ENCODE data around the gene MBTPS2. TPM values are rescaled to one million over a fixed set of nuclear protein-coding genes. Genes with fewer than 3 reads are reported as not detected.

MBTPS2 gene
- total and polyA plus RNA-seq, 4 donors, result 5.6 to 13.5 (median 9.9) TPM

DNA sequence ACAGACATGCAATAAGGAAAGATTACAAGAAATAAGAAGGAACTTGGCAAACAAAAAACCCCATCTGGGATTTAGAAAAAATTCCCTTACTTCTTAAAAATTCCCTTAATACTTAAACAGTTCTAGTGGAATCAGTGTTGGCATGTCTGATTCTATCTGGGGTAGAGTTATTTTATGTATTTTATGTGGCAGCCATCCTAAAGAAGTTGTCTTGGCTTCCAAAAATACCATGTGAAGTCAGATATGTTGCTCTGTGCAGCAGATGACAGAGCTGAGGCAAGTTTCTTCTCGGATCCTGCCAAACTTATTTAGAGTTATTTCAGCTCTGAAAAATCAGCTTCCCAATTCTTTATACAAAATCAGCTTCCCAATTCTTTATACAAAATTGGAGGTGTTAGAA is 31.1 kb downstream of the MBTPS2 start (continued):
- TF ChIP-seq, protein P1, sequence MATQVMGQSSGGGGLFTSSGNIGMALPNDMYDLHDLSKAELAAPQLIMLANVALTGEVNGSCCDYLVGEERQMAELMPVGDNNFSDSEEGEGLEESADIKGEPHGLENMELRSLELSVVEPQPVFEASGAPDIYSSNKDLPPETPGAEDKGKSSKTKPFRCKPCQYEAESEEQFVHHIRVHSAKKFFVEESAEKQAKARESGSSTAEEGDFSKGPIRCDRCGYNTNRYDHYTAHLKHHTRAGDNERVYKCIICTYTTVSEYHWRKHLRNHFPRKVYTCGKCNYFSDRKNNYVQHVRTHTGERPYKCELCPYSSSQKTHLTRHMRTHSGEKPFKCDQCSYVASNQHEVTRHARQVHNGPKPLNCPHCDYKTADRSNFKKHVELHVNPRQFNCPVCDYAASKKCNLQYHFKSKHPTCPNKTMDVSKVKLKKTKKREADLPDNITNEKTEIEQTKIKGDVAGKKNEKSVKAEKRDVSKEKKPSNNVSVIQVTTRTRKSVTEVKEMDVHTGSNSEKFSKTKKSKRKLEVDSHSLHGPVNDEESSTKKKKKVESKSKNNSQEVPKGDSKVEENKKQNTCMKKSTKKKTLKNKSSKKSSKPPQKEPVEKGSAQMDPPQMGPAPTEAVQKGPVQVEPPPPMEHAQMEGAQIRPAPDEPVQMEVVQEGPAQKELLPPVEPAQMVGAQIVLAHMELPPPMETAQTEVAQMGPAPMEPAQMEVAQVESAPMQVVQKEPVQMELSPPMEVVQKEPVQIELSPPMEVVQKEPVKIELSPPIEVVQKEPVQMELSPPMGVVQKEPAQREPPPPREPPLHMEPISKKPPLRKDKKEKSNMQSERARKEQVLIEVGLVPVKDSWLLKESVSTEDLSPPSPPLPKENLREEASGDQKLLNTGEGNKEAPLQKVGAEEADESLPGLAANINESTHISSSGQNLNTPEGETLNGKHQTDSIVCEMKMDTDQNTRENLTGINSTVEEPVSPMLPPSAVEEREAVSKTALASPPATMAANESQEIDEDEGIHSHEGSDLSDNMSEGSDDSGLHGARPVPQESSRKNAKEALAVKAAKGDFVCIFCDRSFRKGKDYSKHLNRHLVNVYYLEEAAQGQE (IDR thresholded peaks at IDR 0.05), result no peak
- TF ChIP-seq RAD21 (IDR thresholded peaks at IDR 0.05) (no peak), NR2F2 (IDR thresholded peaks at IDR 0.05) (no peak), FOXA1 (IDR thresholded peaks at IDR 0.05) (no peak), ZBTB33 (IDR thresholded peaks at IDR 0.05) (no peak)

DNA sequence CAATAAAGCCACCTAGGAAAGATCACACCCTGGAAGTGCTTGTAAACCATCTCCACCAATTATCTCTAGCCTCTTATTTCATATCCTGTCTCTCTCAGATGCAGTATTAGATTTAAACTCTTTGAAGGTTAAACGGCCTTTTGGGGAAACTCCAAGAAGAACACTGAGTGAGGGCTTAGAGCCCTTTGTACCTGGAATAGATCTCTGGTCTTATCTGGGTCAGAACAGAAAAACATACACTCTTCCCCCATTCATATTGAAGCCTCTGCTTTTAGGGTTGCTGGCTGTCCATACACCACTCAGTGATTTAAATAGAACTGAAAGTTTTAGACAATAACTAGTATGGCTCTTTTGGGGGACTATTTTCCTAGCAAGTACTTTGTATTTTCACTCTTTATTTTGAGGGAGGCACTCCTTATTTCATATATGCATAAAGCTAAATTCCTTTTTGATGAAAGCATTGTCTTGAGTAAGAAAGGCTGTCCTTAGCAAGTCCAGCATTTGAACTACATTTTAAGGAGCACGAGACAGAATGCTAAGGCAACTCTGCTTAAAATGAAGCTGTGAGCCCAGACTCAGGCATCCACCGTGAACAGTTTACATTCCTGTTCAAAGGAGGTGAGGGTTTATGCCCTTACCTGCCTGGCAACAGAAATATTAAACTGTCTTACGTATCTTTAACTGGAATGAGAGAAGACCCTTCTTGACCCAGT is 33.8 kb downstream of the MBTPS2 start:
- H3K4me1 ChIP-seq (ENCODE audit: control insufficient read depth in 4 of 4, insufficient read depth in 4 of 4, low read length in 3 of 4), result peaks cover 0 to 6% (median under 1%) of the 10 kb centered on the region in 4 donors
- DNase-seq (ENCODE audit: low spot score), result no peak
- 62% methylated on average over 4 of the region's 4 CpGs for WGBS
- TF ChIP-seq RXRA (IDR thresholded peaks at IDR 0.05) (no peak), SP1 (IDR thresholded peaks at IDR 0.05) (no peak), NR2F2 (IDR thresholded peaks at IDR 0.05) (no peak), EGR1 (IDR thresholded peaks at IDR 0.05; ENCODE audit: low read depth in 2 of 2) (no peak), MAX (IDR thresholded peaks at IDR 0.05) (no peak), FOXA1 (IDR thresholded peaks at IDR 0.05) (no peak), TAF1 (conservative IDR thresholded peaks at IDR 0.05) (no peak), FOXA2 (IDR thresholded peaks at IDR 0.05) (no peak), HNF4A (conservative IDR thresholded peaks at IDR 0.05) (no peak), RAD21 (IDR thresholded peaks at IDR 0.05) (no peak), JUND (IDR thresholded peaks at IDR 0.05) (no peak), HNF4G (IDR thresholded peaks at IDR 0.05) (no peak), GABPA (IDR thresholded peaks at IDR 0.05 in 1 of 2, conservative IDR thresholded peaks at IDR 0.05 in 1 of 2) (no peak), CTCF (IDR thresholded peaks at IDR 0.05; ENCODE audit: low read depth, low read length, missing input control) (no peak), ZBTB33 (IDR thresholded peaks at IDR 0.05) (no peak), YY1 (IDR thresholded peaks at IDR 0.05) (no peak)
- TF ChIP-seq, protein P1 (IDR thresholded peaks at IDR 0.05), result no peak
- TF ChIP-seq, protein P2, sequence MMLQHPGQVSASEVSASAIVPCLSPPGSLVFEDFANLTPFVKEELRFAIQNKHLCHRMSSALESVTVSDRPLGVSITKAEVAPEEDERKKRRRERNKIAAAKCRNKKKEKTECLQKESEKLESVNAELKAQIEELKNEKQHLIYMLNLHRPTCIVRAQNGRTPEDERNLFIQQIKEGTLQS (IDR thresholded peaks at IDR 0.05), result no peak
- H3K36me3 ChIP-seq (ENCODE audit: control insufficient read depth in 4 of 4, insufficient read depth in 3 of 4, low read depth in 1 of 4, low read length in 3 of 4), result peaks cover 0 to 2% (median 0%) of the 10 kb centered on the region in 4 donors
- H3K4me3 ChIP-seq (ENCODE audit: low read depth in 1 of 3, low read length in 3 of 3), result no peak overlapping the region
- no peak overlapping the region for H3K27ac ChIP-seq (ENCODE audit: low read depth in 1 of 2, low read length in 2 of 2)
- no peak overlapping the region for H3K9ac ChIP-seq (ENCODE audit: low read depth in 1 of 2, low read length in 2 of 2)
- no peaks in the 10 kb centered on the region for H3K27me3 ChIP-seq (ENCODE audit: control insufficient read depth in 4 of 4, insufficient read depth in 4 of 4, low read length in 3 of 4)
- no peaks in the 10 kb centered on the region for H3K9me3 ChIP-seq (ENCODE audit: control insufficient read depth in 4 of 4, low read length in 3 of 4)

Measured in liver (tissue), 9 donors.